ENCODE data around the gene FADS2. TPM values are rescaled to one million over a fixed set of nuclear protein-coding genes. Genes with fewer than 3 reads are reported as not detected.

FADS2 gene
- polyA plus RNA-seq, 1 donor (not counting 4 experiments of a cell fraction or from before 2014, with no cell fraction given) = 196 TPM

DNA sequence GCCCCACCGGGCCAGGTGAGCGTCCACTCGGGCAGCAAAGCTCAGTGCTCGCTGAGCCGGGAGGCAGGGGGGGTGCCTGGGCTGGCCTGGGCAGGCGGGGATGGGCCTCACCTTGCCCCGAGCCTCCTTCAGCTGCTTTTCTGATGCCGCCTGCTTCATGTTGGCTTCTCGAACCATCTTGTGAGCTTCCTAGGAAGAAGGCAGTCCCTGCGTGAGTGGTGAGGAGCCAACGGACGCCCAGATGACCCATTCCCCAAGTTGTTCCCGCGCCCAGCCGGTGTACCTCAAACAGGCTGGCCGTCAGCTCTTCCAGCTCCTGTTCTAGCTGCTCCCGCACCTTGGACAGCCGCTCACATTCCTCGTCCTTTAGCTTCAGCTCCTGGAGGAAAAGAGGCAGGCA lies 79.2 kb downstream of the FADS2 start:
- no peak for TF ChIP-seq EZH2 (IDR thresholded peaks at IDR 0.05; ENCODE audit: low read length)
- TF ChIP-seq, protein P1, sequence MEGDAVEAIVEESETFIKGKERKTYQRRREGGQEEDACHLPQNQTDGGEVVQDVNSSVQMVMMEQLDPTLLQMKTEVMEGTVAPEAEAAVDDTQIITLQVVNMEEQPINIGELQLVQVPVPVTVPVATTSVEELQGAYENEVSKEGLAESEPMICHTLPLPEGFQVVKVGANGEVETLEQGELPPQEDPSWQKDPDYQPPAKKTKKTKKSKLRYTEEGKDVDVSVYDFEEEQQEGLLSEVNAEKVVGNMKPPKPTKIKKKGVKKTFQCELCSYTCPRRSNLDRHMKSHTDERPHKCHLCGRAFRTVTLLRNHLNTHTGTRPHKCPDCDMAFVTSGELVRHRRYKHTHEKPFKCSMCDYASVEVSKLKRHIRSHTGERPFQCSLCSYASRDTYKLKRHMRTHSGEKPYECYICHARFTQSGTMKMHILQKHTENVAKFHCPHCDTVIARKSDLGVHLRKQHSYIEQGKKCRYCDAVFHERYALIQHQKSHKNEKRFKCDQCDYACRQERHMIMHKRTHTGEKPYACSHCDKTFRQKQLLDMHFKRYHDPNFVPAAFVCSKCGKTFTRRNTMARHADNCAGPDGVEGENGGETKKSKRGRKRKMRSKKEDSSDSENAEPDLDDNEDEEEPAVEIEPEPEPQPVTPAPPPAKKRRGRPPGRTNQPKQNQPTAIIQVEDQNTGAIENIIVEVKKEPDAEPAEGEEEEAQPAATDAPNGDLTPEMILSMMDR (optimal IDR thresholded peaks at IDR 0.05 in 1 of 3, IDR thresholded peaks at IDR 0.05 in 1 of 3, conservative IDR thresholded peaks at IDR 0.05 in 1 of 3; ENCODE audit: extremely low read depth in 1 of 3, insufficient read depth in 2 of 3, low read length in 3 of 3) = no peak
- FAIRE-seq = no peak
- no peaks in the 10 kb centered on the region for H3K9me1 ChIP-seq (ENCODE audit: control insufficient read depth, extremely low read depth, insufficient read depth, low read length)

DNA sequence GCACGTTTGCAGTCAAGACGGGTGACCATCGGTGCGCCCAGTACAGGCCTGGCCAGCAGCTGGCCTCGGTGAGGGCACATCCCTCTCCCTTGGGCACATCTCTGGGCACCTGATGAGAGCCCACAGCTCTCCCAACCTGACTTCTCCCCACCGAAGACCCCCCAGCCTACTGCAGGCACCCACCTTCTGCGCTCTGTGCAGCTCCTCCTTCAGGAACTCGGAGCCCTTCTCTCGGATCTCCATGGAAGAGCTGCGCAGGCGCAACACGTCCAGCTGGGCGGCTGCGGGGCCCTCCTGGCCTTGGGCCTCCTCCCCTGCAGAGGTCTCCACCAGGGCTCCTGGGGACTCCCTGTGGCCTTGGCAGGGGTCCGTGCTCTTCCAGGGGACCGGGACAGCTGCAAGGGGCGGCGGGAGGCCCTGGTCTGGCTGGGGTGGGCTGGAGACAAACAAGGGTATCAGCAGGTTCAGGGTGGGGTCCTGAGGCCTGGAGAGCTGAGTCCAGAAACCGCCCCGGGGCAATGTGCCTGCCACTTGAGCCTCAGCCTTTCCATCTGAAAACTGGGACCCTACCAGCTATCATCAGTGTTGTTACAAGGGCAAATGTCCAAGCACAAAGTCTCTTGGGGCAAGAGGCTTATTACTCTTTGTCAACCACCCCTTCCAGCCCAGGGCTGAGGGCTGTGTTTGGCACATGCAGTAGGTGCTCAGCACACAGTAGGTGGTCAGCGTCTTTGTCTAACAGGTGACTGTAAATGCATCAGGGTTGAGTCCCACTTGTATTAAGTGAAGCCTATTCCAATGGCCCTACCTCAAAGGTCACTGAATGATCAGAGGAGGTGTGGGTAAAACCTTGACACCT lies 80.0 kb downstream of the FADS2 start:
- Histone ChIP-seq H3K9me3 (ENCODE audit: control insufficient read depth, low read depth, low read length) (no peaks in the 10 kb centered on the region), H3K9me1 (ENCODE audit: control insufficient read depth, extremely low read depth, insufficient read depth, low read length) (no peaks in the 10 kb centered on the region), H3K4me3 (ENCODE audit: control insufficient read depth in 2 of 3, extremely low read depth in 1 of 3, insufficient read depth in 2 of 3, low read depth in 1 of 3, low read length in 3 of 3) (no peak overlapping the region), H3K27me3 (ENCODE audit: control insufficient read depth, extremely low read depth, insufficient read depth, low read length) (peaks cover 6% of the 10 kb centered on the region), H3K79me2 (ENCODE audit: control insufficient read depth, insufficient read depth, low read length) (no peaks in the 10 kb centered on the region), H4K20me1 (ENCODE audit: control insufficient read depth, extremely low read depth, insufficient read depth, low read length) (peaks cover 3% of the 10 kb centered on the region), H3K9ac (ENCODE audit: control insufficient read depth, extremely low read depth, insufficient read depth, low read length) (no peak overlapping the region), H3K4me1 (ENCODE audit: control insufficient read depth, extremely low read depth, insufficient read depth, low read length) (no peaks in the 10 kb centered on the region), H3K27ac (ENCODE audit: control insufficient read depth, insufficient read depth, low read length) (no peak overlapping the region), H2AFZ (ENCODE audit: control insufficient read depth, low read length) (no peak overlapping the region), H3K4me2 (ENCODE audit: control insufficient read depth, extremely low read depth, insufficient read depth, low read depth, low read length) (no peak overlapping the region), H3K36me3 (ENCODE audit: control insufficient read depth in 2 of 2, extremely low read depth in 1 of 2, insufficient read depth in 2 of 2, low read length in 2 of 2) (no peaks in the 10 kb centered on the region)
- no peak for FAIRE-seq
- DNase-seq (ENCODE audit: low read depth, low spot score) = no peak
- dilution Hi-C loops (cut with MboI; ENCODE audit: extremely low pct_ligation_motif_present, low sequenced_read_pairs) = loop anchor here (25.0 kb wide), 1 partner anchor 179 kb away; no protein-coding TSS in a partner anchor
- TF ChIP-seq, protein P1 (optimal IDR thresholded peaks at IDR 0.05 in 1 of 3, IDR thresholded peaks at IDR 0.05 in 1 of 3, conservative IDR thresholded peaks at IDR 0.05 in 1 of 3; ENCODE audit: extremely low read depth in 1 of 3, insufficient read depth in 2 of 3, low read length in 3 of 3) = no peak
- no peak for TF ChIP-seq EZH2 (IDR thresholded peaks at IDR 0.05; ENCODE audit: low read length)

More for the DNA sequence above, 79.2 kb downstream of the FADS2 start:
- no peak for DNase-seq (ENCODE audit: low read depth, low spot score)
- Histone ChIP-seq H3K4me3 (ENCODE audit: control insufficient read depth in 2 of 3, extremely low read depth in 1 of 3, insufficient read depth in 2 of 3, low read depth in 1 of 3, low read length in 3 of 3) (no peak overlapping the region), H3K4me2 (ENCODE audit: control insufficient read depth, extremely low read depth, insufficient read depth, low read depth, low read length) (no peak overlapping the region), H3K36me3 (ENCODE audit: control insufficient read depth in 2 of 2, extremely low read depth in 1 of 2, insufficient read depth in 2 of 2, low read length in 2 of 2) (no peaks in the 10 kb centered on the region), H3K4me1 (ENCODE audit: control insufficient read depth, extremely low read depth, insufficient read depth, low read length) (no peaks in the 10 kb centered on the region), H3K27me3 (ENCODE audit: control insufficient read depth, extremely low read depth, insufficient read depth, low read length) (peaks cover 6% of the 10 kb centered on the region), H3K79me2 (ENCODE audit: control insufficient read depth, insufficient read depth, low read length) (no peaks in the 10 kb centered on the region), H2AFZ (ENCODE audit: control insufficient read depth, low read length) (no peak overlapping the region), H4K20me1 (ENCODE audit: control insufficient read depth, extremely low read depth, insufficient read depth, low read length) (peaks cover 3% of the 10 kb centered on the region), H3K27ac (ENCODE audit: control insufficient read depth, insufficient read depth, low read length) (no peak overlapping the region), H3K9ac (ENCODE audit: control insufficient read depth, extremely low read depth, insufficient read depth, low read length) (no peak overlapping the region), H3K9me3 (ENCODE audit: control insufficient read depth, low read depth, low read length) (no peaks in the 10 kb centered on the region)
- dilution Hi-C loops (cut with MboI; ENCODE audit: extremely low pct_ligation_motif_present, low sequenced_read_pairs) = loop anchor here (25.0 kb wide), 1 partner anchor 180 kb away; no protein-coding TSS in a partner anchor
